Measurements from ENCODE around the gene DAZAP1.

DAZAP1 gene

DNA sequence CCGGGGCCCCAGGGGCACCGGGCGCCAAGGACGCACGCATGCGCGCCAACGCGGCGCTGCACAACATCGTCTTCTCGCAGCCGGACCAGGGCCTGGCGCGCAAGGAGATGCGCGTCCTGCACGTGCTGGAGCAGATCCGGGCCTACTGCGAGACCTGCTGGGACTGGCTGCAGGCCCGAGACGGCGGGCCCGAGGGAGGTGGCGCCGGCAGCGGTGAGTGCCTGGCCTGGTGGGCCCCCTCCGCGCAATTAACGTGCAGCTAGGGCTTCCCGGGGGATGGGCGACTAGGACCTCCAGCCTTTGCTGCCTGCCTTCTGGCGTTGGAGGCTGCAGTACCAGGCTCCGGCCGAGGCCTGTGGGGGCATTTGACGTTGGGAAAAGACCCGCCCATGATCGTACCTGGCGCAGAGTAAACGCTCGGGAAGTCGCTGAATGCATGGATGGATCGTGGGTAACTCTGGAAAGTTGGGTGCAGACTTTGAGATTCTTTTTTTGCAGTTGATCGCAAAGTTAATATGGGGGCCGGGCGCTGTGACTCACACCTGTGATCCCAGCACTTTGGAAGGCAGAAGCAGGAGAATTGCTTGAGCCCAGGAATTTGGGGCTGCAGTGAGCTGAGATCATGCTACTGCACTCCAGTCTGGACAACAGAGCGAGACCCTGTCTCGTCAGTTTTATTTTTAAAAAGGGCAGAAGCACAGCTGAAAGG, 49.8 kb downstream of the DAZAP1 start:
- DNase-seq (ENCODE audit: low read depth), result no peak

GRCh38 chr19:1457892-1458291, 50.5 kb downstream of the DAZAP1 start:
- no peak for DNase-seq (ENCODE audit: low read depth)

GRCh38 chr19:1459479-1459878, 52.1 kb downstream of the DAZAP1 start:
- DNase-seq (ENCODE audit: low read depth), result no peak

- DNase-seq (ENCODE audit: low read depth), result no peak
Measured at GRCh38 chr19:1460033-1460995, 52.9 kb downstream of the DAZAP1 start.

DNA sequence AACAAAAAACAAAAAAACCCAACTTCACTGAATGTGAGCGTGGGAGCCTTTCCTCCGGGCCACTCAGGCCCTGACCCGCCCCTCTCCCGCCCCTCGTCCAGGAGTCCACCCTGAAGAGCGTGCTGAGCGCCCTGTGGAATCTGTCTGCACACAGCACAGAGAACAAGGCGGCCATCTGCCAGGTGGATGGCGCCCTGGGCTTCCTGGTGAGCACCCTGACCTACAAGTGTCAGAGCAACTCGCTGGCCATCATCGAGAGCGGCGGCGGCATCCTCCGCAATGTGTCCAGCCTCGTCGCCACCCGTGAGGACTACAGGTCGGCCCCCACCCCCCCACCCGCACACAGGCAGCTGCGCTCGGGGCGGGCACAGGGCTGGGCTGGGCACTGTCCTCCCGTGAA, 54.5 kb downstream of the DAZAP1 start:
- DNase-seq (ENCODE audit: low read depth), result no peak

GRCh38 chr19:1465191-1466016, 58.0 kb downstream of the DAZAP1 start:
- no peak for DNase-seq (ENCODE audit: low read depth)

DNA sequence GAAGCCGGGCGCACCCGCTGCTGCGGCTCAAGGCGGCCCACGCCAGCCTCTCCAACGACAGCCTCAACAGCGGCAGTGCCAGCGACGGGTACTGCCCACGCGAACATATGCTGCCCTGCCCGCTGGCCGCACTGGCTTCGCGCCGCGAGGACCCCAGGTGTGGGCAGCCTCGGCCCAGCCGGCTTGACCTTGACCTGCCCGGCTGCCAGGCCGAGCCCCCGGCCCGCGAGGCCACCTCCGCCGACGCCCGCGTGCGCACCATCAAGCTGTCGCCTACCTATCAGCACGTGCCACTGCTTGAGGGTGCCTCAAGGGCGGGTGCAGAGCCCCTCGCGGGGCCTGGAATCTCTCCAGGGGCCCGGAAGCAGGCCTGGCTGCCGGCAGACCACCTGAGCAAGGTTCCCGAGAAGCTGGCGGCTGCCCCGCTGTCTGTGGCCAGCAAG, 58.7 kb downstream of the DAZAP1 start:
- DNase-seq (ENCODE audit: low read depth), result no peak

- no peak for DNase-seq (ENCODE audit: low read depth)
Measured at GRCh38 chr19:1466461-1467214, 59.3 kb downstream of the DAZAP1 start.

- no peak for DNase-seq (ENCODE audit: low read depth)
Measured at GRCh38 chr19:1467215-1467489, 59.8 kb downstream of the DAZAP1 start.

GRCh38 chr19:1467490-1468273, 60.3 kb downstream of the DAZAP1 start:
- DNase-seq (ENCODE audit: low read depth), result no peak

DNA sequence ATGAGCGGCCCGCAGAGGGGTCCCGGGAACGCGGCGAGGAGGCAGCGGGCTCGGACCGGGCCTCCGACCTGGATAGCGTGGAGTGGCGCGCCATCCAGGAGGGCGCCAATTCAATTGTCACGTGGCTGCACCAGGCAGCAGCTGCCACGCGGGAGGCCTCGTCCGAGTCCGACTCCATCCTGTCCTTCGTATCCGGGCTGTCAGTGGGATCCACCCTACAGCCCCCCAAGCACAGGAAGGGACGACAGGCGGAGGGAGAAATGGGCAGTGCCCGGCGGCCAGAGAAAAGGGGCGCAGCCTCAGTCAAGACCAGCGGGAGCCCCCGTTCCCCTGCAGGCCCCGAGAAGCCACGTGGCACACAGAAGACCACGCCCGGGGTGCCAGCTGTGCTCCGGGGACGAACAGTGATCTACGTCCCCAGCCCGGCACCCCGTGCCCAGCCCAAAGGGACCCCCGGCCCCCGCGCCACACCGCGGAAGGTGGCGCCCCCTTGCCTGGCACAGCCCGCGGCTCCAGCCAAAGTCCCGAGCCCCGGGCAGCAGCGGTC, 61.0 kb downstream of the DAZAP1 start:
- DNase-seq (ENCODE audit: low read depth), result no peak

GRCh38 chr19:1468821-1469254, 61.5 kb downstream of the DAZAP1 start:
- no peak for DNase-seq (ENCODE audit: low read depth)

DNA sequence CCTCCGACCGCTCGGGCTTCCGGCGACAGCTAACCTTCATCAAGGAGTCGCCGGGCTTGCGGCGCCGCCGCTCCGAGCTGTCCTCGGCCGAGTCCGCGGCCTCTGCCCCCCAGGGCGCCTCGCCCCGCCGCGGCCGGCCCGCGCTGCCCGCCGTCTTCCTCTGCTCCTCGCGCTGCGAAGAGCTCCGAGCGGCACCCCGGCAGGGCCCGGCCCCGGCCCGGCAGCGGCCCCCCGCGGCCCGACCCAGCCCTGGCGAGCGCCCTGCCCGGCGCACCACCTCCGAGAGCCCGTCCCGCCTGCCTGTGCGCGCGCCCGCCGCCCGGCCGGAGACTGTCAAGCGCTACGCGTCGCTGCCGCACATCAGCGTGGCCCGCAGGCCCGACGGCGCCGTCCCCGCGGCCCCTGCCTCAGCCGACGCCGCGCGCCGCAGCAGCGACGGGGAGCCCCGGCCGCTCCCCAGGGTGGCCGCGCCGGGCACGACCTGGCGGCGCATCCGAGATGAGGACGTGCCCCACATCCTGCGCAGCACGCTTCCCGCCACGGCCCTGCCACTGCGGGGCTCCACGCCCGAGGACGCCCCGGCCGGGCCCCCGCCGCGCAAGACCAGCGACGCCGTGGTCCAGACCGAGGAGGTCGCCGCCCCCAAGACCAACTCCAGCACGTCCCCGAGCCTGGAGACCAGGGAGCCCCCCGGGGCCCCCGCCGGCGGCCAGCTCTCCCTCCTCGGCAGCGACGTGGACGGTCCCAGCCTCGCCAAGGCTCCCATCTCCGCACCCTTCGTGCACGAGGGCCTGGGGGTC, 62.1 kb downstream of the DAZAP1 start:
- DNase-seq (ENCODE audit: low read depth), result no peak

- no peak for DNase-seq (ENCODE audit: low read depth)
Measured at GRCh38 chr19:1470055-1470304, 62.6 kb downstream of the DAZAP1 start.

DNA sequence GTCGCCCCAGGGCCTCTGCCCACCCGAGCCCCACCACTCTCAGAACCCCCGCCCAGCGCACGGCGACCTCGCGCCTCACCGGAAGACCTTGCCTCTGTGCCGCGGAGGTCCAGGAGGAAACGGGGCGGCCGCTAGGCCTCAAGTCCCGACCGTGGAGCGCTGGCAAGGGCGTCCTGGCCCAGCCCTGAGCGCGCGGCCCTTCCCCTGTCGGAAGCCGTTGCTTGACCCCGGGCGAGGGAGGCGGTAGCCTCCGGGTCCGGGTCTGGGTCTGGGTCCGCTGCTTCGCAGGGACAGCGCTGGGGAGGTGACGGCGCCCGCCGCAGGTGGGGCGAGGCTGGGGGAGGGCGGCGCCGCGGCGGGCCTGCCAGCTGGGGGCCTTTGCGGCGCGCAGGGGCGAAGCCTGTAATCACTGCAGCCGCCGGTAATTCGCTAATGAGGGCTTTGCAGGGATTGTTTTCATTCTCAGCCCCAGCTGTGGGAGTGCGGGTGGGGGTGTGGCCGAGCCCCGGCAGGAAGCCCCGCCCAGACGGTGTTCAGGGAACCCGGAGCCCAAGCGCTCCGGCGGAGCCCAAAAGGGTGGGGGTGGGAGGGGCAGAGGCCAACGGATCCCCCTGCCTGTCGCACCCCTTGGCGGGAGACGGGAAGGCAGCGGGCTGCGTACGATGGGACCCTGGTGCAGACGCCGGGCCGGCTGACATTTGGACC, 63.1 kb downstream of the DAZAP1 start:
- peak; percentile 68 for DNase-seq (ENCODE audit: low read depth)

- DNase-seq (ENCODE audit: low read depth), result no peak
Measured at GRCh38 chr19:1471010-1471514, 63.7 kb downstream of the DAZAP1 start.

- no peak for DNase-seq (ENCODE audit: low read depth)
Measured at GRCh38 chr19:1471515-1472160, 64.3 kb downstream of the DAZAP1 start.

GRCh38 chr19:1472231-1473084, 65.1 kb downstream of the DAZAP1 start:
- no peak for DNase-seq (ENCODE audit: low read depth)
